Stimulated activated CD8-positive, alpha-beta memory T cell treated with anti-CD3 and anti-CD28 coated beads, Interleukin-15, amount 100 ng/mL, for 24 hours (primary cell): ENCODE results near the gene PKD1.

Experiments used
- DNase-seq: peaks from one replicate; pipeline ENCODE4 v3.0.0-alpha.2; 2020; ENCODE audit warnings: low read depth

The PKD1 gene

GRCh38 chr16:2135770-2136490 lies at the start of gene PKD1:
Gene PKD1 (minus strand): TSS chr16:2135898. CDS start chr16:2135689, 209 bp downstream.
- DNase-seq: peak; percentile 99

DNA sequence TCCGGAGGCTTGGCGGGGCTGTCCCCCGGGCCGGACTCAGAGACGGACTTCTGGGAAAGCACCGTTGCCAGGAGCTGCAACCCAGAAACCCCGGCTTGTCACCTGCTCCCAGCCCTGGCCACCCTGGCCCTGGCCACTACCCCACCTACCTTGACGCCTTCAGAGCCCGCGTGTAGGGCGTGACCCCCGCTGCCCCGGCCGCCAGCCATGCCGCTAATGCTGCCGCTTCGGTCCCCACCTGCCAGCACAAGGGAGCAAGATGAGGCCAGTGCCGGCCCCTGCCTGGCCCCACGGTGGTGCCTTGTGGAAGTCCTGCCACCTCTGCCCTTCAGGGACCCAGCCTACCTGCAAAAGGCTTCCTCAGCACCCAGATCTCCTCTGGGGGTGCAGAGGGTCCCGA lies 49.3 kb upstream of the PKD1 start:
- DNase-seq: no peak

DNA sequence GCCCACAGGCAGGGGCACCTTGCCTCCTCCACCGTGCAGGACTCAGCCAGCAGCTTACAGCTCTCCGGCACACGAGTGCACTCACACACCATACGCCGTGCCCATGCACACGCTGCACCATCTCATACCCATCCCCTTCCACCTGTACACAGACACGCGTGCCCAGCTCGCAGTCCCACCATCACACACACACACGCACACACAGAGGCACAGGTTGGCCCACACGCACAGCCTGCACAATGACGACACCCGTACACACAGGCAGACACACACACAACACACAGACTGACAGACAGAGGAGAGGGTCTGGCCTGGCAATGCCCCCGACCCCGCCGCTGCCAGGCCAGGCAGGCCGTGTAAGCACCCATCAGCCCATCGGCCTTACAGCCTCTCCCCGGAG lies 48.6 kb upstream of the PKD1 start:
- DNase-seq: no peak

DNA sequence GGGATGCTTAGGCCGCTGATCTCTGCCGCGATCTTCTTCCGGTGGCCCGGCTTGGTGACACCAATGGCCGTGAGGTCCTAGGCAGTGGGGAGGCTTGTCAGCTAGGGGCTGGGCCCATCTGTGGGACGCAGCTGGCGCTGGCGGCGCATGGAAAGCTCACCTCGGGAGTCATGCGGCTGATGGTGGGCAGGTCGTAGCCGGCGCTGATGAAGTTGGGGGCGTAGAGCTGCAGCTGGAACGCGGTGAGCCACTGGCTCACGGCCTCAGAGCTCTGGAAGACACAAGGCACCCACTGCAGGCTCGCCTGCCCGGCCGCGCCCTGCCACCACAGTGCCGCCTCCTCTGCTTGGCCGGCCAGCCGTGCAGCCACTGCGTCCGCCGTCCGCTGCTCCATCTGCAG lies 48.0 kb upstream of the PKD1 start:
- no peak for DNase-seq

DNA sequence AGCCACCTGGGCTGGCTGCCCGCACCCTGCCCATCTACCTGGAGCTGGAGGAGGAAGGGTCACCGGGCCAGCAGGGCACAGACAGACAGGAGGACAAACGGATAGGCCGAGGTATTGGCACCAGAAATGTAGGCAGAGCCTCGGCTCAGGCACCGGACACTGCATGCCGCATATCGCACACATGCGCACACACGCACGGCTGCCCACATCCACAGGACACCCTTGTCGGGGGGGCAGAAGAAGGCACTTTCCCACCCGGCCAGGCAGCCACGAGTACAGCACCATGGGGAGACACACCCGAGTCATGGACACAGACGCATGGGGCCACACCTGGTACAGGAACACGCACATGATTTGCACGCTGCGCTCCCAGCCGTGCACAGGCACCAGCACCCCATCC lies 46.3 kb upstream of the PKD1 start:
- no peak for DNase-seq

- DNase-seq: no peak
These were observed 45.5 kb upstream of the PKD1 start for GRCh38 chr16:2180962-2181923.

GRCh38 chr16:2180461-2180860 lies 44.8 kb upstream of the PKD1 start:
- DNase-seq: no peak

- no peak for DNase-seq
These were observed 43.9 kb upstream of the PKD1 start for GRCh38 chr16:2179576-2179975.

DNA sequence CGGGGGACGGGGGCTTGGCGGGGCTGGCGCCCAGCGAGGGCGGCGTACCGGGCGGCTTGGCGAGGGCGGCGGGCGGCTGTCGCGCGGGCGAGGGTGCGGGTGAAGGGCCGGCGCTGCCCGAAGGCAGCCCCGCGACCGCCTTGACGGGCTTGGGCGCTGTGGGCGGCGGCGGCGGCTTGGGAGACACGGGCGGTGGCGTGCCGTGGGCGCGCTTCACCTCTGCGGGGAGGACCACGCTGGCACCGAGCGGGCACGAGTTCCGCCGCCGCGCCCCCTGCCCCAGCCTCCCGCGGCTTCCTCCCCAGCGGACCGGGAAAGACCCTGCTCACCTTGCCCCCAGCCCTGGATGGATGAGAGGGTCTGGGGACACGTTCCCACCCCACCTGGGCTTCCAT lies 43.4 kb upstream of the PKD1 start:
- DNase-seq: no peak

- peak; percentile 31 for DNase-seq
These were observed 42.8 kb upstream of the PKD1 start for GRCh38 chr16:2178321-2179106.

GRCh38 chr16:2177561-2177960 lies 41.9 kb upstream of the PKD1 start:
- DNase-seq: no peak

GRCh38 chr16:2177101-2177500 lies 41.4 kb upstream of the PKD1 start:
- DNase-seq: no peak

GRCh38 chr16:2176047-2176446 lies 40.3 kb upstream of the PKD1 start:
- no peak for DNase-seq

DNA sequence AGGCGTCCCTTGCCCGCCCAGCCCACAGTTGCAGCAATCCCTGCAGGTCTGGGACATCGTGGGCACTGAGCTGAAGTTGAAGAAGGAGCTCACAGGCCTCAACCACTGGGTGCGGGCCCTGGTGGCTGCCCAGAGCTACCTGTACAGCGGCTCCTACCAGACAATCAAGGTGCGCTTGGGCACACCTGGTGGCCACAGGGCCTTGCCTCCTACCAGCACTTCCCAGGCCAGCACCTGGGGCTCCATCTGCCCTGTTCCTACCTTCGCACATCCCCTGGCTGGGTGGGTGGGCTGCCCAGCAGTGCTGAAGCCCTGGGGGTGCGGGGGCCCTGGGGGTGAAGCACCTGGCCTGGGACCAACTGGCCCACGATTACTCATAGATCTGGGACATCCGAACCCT lies 39.8 kb upstream of the PKD1 start:
- no peak for DNase-seq

GRCh38 chr16:2174396-2175131 lies 38.9 kb upstream of the PKD1 start:
- no peak for DNase-seq

GRCh38 chr16:2173916-2174315 lies 38.2 kb upstream of the PKD1 start:
- no peak for DNase-seq

- DNase-seq: no peak
These were observed 37.7 kb upstream of the PKD1 start for GRCh38 chr16:2173366-2173765.

GRCh38 chr16:2172688-2173335 lies 37.1 kb upstream of the PKD1 start:
- DNase-seq: no peak

DNA sequence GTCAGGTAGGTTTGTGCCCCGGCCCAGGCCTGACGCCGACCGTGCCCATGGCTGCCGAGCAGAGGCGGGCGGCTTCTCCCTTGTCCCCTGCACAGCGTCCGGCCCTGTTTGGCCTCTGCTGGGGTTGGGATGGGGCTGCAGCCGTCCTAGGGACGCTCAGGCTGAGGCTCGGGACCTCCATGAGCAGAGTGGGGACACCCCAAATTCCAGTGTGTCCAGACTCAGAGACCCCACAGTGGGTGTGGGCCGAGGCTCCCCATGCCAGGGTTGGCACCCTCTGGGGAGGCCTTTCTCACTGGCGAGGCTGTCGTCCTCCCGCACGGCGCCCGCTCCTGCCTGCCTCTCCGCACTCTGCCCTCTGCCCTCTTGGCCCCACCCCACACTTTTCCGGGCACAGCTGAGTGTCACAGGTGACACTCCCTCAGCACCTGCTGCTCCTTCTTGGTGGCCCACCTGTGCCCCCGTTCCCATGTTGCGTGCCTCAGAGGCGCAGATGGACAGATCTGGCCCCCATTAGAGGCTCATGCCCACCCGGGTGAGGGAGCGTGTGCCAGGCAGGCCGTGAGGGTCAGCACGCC lies 36.0 kb upstream of the PKD1 start:
- DNase-seq: no peak

GRCh38 chr16:2170587-2171435 lies 35.1 kb upstream of the PKD1 start:
- DNase-seq: no peak
